RPMI8226 (cell line): Measurements from ENCODE around the gene SGPL1.
A peak's percentile ranks its signal among the peaks of the same experiment; 100 is the strongest.
"Not testable (repeated sequence)": the region's sequence is repeated elsewhere in the genome, so short reads cannot be mapped to it uniquely, and the experiment has no call there.

Experiments used
- DNase-seq: peaks from one replicate; pipeline ENCODE4 v3.0.0-alpha.2; 2015

SGPL1 gene

GRCh38 chr10:70845816-70846215, 30.1 kb downstream of the SGPL1 start:
- no peak for DNase-seq

- DNase-seq = no peak
Measured at GRCh38 chr10:70846795-70847194, 31.0 kb downstream of the SGPL1 start.

GRCh38 chr10:70847659-70848360, 32.1 kb downstream of the SGPL1 start:
- no peak for DNase-seq

- DNase-seq = no peak
Measured at GRCh38 chr10:70849582-70850016, 33.9 kb downstream of the SGPL1 start.

DNA sequence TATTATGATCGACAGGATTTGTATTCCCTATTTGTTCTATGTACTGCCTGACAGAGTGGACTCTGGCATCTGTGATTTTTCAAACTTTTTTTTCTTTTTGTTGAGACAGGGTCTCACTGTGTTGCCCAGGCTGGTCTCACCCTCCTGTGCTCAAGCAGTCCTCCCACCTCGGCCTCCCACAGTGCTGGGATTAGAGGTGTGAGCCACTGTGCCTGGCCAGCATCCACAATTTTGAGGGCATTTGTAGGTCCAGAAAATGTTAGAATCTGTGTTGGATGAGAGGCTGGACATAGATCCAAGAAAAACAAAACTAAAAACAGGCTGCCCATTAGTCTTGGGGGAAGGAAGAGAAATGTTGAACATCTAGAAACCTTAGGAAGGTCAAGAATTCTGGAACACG, 34.3 kb downstream of the SGPL1 start:
- no peak for DNase-seq

- peak; percentile 7 for DNase-seq
Measured at GRCh38 chr10:70851597-70852475, 36.1 kb downstream of the SGPL1 start.

DNA sequence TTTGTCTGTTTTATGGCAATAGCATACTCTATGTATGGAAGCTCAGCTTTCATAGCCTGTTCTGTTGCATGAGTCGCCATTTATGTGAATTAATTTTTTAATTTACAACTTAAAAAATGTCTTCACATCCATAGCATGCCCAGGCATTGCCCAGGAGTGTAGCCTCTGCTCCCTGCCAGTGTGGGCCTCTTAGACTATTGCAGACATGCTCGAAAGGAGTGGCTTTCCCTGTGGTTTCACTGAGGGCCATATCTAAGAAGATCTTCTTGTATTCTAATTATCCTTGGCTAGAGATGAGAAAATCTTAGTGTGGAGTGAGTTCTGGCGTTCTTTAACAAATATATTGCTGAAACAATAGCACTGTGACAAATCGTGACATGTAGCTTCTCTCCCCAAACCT, 37.3 kb downstream of the SGPL1 start:
- DNase-seq = no peak

DNA sequence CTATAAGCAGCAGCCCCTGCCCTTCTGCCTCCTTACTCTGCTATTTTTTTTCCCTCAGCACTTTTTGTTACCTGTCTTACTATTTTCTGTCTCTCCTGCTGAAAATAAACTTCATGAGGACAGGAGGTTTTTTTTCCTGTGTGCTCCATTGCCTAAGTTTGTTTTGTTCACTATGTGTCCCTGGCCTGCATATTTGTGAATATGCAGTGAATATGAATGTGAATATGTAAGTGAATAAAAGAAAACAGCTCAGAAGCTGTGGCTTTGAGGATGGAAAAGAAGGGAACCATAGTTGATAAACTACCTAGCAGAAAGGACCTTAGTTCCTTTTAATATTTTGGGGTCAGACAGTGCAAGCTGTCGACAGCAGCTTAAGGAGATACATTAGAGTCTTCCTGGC, 37.7 kb downstream of the SGPL1 start:
- no peak for DNase-seq

DNA sequence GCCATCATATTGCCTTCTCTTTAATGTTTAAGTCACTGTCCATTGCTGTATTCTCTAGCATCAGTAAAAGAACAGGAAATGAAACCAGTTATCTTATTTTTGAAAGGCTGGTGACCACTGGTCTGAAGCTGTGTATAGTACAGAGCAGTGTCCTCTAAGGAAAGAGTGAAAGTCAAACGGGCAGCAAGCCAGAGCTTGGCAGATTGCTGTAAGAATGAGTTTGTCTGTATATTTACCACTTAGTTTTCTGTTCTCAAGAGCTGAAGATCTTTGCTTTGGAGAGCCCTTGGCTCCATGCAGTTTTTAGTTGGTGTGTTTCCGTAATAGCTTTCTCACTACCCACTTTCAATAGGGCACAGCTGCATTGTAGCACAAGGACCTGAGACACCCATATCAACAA, 40.7 kb downstream of the SGPL1 start:
- peak; percentile 75 for DNase-seq

GRCh38 chr10:70858759-70859158, 43.0 kb downstream of the SGPL1 start:
- no peak for DNase-seq

DNA sequence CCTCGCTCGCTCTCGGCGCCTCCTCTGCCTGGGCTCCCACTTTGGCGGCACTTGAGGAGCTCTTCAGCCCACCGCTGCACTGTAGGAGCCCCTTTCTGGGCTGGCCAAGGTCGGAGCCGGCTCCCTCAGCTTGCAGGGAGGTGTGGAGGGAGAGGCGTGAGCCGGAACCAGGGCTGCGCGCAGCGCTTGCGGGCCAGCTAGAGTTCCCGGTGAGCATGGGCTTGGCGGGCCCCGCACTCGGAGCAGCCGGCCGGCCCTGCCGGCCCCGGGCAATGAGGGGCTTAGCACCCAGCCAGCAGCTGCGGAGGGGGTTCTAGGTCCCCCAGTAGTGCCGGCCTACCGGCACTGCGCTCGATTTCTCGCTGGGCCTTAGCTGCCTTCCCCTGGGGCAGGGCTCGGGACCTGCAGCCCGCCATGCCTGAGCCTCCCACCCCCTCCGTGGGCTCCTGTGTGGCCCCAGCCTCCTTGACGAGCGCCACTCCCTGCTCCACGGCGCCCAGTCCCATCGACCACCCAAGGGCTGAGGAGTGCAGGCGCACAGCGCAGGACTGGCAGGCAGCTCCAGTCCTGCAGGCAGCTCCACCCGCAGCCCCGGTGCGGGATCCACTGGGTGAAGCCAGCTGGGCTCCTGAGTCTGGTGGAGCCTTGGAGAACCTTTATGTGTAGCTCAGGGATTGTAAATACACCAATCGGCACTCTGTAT, 45.9 kb downstream of the SGPL1 start:
- not testable (repeated sequence) for DNase-seq

DNA sequence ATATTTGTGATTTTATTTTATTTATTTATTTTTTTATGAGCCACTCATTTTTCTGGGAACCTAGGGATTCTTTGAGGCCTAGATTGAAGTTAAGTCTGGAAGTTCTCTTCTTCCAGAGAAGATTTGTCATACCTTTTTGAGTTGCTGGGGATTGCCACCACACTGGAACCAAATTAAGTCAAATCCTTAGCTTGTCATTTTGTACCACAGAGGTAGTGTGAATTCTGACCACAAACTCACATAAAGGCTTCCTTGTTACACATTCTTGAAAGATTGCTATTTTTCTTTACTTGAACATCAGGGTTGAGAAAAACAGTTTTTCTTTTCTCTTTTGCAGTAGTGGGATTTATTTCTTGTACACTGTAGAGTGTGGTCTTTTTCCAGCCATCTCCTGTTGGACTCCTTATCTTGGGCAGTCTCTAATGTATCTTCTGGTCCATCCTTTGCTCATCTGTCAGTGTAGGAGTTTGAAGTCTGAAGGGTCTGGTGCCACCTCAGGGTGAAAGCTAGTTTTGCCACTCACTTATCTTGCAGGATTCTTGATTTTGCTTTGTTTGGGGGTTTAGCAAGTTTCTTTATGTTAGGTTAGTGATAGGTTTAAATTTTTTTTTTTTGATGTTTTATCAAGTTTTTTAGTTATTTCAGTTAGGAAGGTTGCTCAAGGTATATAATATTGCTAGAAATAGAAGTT, 47.9 kb downstream of the SGPL1 start:
- DNase-seq = no peak

DNA sequence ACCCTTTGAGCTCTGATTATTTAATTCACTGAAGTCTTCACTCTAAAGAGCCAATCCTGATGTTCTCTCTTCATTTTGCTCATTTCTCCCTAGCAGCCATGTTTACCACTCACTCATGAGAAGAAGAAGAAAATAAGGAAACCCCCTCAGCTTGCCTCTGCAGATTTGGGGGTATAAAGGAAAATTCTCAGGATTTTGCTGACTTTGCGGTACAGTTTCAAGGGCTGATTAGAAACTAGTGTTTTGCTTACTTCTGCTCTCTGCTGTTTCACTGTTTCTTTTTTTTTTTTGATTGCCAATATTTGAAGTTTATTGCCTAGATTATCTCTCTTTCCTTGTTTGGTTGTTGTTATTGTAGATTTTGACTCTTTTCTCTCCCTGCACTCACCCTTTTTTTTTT, 49.2 kb downstream of the SGPL1 start:
- no peak for DNase-seq

DNA sequence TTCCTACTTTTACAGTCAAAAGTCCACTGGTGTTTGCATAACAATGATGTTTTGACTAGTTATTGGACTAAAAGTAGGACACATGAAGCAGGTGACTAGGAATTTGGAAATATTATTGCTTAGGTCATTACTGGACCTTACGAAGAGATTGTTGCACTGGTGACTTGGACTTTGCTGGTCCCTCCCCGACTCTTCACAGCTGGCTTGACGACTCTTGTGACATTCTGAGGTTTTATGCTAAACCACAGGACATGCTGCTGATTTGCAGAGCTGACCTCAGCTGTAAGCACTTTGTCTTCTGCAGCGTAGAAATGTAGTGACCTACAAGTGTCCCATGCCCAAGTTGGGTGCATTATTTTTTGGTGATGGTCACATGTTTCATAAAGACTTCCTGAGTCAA, 50.7 kb downstream of the SGPL1 start:
- DNase-seq = peak; percentile 59

GRCh38 chr10:70872291-70872690, 56.5 kb downstream of the SGPL1 start:
- no peak for DNase-seq

GRCh38 chr10:70874061-70874460, 58.3 kb downstream of the SGPL1 start:
- no peak for DNase-seq

- no peak for DNase-seq
Measured at GRCh38 chr10:70879207-70879606, 63.5 kb downstream of the SGPL1 start.

GRCh38 chr10:70880077-70880534, 64.4 kb downstream of the SGPL1 start:
- DNase-seq = peak; percentile 74

DNA sequence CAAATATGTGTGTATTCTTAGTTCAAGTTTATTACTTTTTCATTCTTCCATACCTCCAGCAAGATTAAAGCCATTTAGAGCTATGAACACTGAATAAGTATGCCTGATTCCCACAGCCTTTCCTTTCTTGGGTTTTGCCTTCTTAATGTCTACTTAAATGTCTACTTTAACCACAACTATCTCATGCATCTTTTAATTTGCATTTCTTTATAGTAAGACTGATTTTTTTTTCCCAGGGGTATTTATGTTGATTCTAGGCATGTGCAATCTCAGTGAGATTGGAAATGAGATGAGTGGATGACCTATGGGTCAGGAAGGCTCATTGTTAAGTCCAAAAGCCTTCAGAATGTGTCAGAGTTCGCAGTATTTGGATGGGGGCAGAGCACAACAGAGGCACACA, 69.0 kb downstream of the SGPL1 start:
- no peak for DNase-seq

DNA sequence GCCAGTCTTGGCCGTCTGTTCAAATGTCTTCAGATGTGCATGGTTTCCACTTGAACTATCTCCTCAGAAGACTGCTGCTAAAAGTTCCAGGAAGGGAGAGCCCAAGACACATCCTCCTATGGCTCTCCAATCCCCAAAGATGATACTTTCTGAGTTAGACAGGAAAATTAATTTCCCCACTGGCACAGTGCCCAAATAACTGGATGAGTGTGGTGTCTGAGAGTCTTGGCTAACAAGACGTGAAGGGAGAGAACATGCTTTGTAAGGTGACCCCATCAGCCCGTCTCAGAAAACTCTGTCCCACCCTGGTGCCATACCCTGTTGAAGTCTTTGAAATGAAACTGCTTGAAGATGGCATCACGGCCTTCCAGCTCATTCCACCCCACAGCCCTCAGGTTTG, 69.7 kb downstream of the SGPL1 start:
- DNase-seq = no peak

DNA sequence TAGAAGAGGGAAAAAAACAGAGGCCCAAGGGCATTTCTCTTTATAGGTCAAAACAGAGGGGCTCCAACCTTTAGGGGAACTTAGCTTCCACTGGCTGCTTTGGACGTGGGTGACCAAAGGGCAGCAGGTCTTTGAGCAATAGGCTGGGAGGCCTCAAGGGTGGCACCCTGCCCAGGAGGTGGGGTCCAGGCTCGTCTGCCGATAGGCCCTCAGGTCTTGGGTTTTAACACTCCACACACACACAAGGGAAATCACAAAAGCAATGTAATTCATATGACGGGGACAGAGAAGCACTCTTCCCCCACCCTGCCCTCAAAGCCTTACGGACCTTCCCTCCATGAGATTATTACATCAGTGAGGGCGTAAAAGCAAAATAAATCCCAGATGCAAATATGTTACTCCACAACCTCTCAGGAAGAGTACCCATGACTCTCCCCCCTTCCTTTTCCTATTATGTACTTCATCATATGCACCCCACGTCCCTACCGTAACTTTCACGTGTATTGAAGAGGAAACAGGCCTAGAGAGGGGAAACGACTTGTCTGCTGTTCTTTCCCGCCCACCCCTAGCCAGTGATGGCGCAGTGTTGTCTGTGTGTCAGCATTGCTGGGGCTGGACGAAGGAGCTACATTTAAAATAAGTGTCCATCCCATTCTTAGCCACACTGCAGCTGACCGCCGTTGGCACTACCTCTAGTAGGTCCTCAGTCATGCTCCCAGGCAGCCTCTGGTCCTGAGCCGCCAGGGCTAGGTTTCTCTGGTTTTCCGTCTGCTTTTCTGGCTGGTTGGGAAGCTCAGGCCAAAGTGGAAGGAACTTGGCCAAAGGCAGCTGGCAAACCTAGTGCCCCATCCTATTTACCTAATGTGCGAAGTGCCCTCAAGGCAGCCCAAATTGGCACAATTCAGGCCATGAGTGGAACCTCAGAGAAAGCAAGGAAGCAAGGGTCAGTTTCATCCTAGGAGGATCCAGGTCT, 70.5 kb downstream of the SGPL1 start:
- DNase-seq = no peak
